HL-60 (cell line): ENCODE results near the gene PRMT7.

Experiments
- CTCF ChIP-seq: IDR thresholded peaks from one replicate; pipeline ENCODE4 v1.5.1; 2011; ENCODE audit warnings: low read length, control low read depth, inconsistent platforms; ENCODE audit not compliant: insufficient read depth
- REST ChIP-seq: IDR thresholded peaks from 2 replicates; pipeline ENCODE4 v1.6.1; 2012; ENCODE audit warnings: low read depth; ENCODE audit not compliant: insufficient replicate concordance

- TF ChIP-seq CTCF, result no peak
- no peak for TF ChIP-seq REST
These were observed 18.4 kb upstream of the PRMT7 start for GRCh38 chr16:68292425-68292824.
